ENCODE data around the gene CCDC149. TPM values are rescaled to one million over a fixed set of nuclear protein-coding genes. Genes with fewer than 3 reads are reported as not detected.
A peak's percentile ranks its signal among the peaks of the same experiment; 100 is the strongest.

CCDC149 gene
- total RNA-seq, 1 donor from 2014 or later: 21.5 TPM

DNA sequence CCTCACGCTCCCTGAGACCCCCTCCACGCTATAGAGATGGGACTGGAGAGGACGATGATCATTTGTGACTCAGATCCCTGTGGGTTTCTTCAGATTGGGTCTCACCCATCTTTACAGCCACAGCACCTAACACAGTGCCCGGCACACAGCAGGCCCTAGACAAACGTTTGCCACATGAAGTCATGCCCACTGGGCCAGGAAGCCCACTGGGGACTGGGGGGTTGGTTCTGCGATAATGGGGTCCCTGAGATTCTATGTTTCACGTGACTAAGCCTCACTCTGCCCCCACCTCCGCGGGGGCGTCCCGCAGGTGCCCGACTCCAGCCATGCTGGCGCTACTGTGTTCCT is 113.7 kb downstream of the CCDC149 start:
- Mint-ChIP-seq H3K36me3 (ENCODE audit: low read depth) (no peaks in the 10 kb centered on the region), H3K9me3 (ENCODE audit: low read depth) (no peaks in the 10 kb centered on the region), H3K4me1 (ENCODE audit: low read depth) (peaks cover 39% of the 10 kb centered on the region), H3K27ac (ENCODE audit: unreplicated experiment) (no peak overlapping the region), H3K4me3 (ENCODE audit: unreplicated experiment) (no peak overlapping the region), H3K27me3 (ENCODE audit: low read depth) (peaks cover 16% of the 10 kb centered on the region)
- no peak for DNase-seq (ENCODE audit: low spot score)
- TF ChIP-seq, protein P1, sequence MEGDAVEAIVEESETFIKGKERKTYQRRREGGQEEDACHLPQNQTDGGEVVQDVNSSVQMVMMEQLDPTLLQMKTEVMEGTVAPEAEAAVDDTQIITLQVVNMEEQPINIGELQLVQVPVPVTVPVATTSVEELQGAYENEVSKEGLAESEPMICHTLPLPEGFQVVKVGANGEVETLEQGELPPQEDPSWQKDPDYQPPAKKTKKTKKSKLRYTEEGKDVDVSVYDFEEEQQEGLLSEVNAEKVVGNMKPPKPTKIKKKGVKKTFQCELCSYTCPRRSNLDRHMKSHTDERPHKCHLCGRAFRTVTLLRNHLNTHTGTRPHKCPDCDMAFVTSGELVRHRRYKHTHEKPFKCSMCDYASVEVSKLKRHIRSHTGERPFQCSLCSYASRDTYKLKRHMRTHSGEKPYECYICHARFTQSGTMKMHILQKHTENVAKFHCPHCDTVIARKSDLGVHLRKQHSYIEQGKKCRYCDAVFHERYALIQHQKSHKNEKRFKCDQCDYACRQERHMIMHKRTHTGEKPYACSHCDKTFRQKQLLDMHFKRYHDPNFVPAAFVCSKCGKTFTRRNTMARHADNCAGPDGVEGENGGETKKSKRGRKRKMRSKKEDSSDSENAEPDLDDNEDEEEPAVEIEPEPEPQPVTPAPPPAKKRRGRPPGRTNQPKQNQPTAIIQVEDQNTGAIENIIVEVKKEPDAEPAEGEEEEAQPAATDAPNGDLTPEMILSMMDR (IDR thresholded peaks at IDR 0.05): no peak

DNA sequence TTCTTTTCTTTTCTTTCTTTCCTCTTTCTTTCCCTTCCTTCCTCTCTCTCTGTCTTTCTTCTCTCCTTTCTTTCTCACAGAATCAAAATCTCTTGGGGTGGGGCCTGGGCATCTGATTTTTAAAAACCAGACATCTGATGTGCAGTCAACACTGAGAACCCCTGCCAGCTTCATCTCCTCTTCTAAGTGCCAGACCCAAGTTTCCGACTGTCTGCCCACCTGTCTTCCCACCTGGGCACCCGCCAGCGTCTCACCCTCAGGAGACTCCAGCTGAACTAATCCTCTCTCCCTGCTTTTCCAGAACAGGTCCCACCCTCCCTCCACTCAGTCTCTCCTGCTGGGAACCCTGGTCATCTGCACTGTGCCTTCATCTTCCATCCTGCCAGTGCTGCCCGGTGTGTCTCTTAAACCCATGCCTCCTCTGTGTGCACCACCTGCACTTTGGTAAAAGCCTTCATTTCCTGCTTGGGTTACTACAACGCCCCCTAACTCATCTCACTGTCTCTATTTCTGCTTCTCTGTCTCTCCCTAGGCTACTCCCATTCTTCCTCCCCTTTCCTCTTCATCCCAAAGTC is 114.7 kb downstream of the CCDC149 start:
- DNase-seq (ENCODE audit: low spot score): no peak
- Mint-ChIP-seq H3K4me3 (ENCODE audit: unreplicated experiment) (no peak overlapping the region), H3K27me3 (ENCODE audit: low read depth) (peaks cover 16% of the 10 kb centered on the region), H3K36me3 (ENCODE audit: low read depth) (no peaks in the 10 kb centered on the region), H3K4me1 (ENCODE audit: low read depth) (peaks cover 47% of the 10 kb centered on the region), H3K27ac (ENCODE audit: unreplicated experiment) (no peak overlapping the region), H3K9me3 (ENCODE audit: low read depth) (no peaks in the 10 kb centered on the region)
- TF ChIP-seq, protein P1 (IDR thresholded peaks at IDR 0.05): no peak

DNA sequence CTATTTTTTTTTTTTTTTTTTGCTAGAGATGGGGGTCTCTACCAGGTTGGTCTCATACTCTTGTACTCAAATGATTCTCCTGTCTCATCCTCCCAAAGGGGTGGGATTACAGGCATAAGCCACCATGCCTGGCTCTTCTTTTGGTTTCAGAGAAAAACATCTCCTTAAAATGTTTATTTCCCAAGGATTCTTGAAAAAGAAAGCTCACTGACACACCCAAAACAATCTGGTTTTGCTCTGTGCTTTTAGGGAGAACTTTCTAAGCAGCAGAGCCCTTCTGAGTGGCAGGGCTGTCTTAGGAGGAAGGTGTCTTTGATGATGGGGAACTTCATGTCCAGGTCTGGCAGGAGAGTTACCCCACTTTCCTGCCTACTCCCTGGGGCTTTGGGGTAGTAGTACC is 116.2 kb downstream of the CCDC149 start:
- Mint-ChIP-seq H3K9me3 (ENCODE audit: low read depth) (no peaks in the 10 kb centered on the region), H3K4me3 (ENCODE audit: unreplicated experiment) (no peak overlapping the region), H3K27me3 (ENCODE audit: low read depth) (peaks cover 16% of the 10 kb centered on the region), H3K36me3 (ENCODE audit: low read depth) (no peaks in the 10 kb centered on the region), H3K27ac (ENCODE audit: unreplicated experiment) (no peak overlapping the region), H3K4me1 (ENCODE audit: low read depth) (peaks cover 41% of the 10 kb centered on the region)
- TF ChIP-seq, protein P1 (IDR thresholded peaks at IDR 0.05): no peak
- no peak for DNase-seq (ENCODE audit: low spot score)

DNA sequence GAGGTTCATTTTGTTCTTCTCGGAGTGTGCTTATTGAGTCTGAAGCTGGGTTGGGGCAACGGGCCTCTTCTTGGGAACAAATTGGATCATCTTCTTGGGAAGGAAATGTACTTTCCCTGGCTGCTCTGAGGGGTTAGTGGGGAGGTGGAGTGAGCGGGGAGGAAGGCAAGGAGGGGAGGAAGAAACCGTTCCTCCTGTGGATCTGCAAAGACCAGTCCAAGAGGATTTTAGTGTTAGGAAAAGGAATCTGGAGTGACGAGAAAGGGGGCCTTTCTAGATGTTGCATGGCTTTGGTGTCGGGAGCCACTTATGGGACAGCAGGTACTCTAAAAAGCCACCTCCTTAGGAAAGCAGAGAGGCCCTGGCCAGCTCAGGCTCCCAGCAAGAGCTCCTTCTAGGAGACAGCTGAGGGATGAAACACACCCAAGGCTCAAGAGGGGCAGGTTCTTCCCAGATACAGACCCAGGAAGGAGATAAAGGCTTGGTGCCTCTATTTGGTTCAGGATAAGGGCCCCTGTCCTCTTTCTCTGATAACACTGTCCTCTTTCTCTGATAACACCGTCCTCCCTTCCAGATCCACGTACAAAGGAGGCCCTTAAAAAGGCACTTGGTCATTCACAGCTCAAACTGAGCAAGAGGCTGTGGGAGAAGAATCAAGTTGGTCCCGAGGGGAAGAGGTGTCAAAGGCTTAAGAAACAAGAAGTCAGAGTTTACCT is 117.0 kb downstream of the CCDC149 start:
- TF ChIP-seq, protein P1 (IDR thresholded peaks at IDR 0.05): no peak
- H3K36me3 Mint-ChIP-seq (ENCODE audit: low read depth): no peaks in the 10 kb centered on the region
- peak overlapping the region; percentile 69 for H3K4me3 Mint-ChIP-seq (ENCODE audit: unreplicated experiment)
- no peaks in the 10 kb centered on the region for H3K9me3 Mint-ChIP-seq (ENCODE audit: low read depth)
- H3K4me1 Mint-ChIP-seq (ENCODE audit: low read depth): peaks cover 36% of the 10 kb centered on the region
- H3K27ac Mint-ChIP-seq (ENCODE audit: unreplicated experiment): peak overlapping the region; percentile 92
- peaks cover 12% of the 10 kb centered on the region for H3K27me3 Mint-ChIP-seq (ENCODE audit: low read depth)
- no peak for DNase-seq (ENCODE audit: low spot score)

DNA sequence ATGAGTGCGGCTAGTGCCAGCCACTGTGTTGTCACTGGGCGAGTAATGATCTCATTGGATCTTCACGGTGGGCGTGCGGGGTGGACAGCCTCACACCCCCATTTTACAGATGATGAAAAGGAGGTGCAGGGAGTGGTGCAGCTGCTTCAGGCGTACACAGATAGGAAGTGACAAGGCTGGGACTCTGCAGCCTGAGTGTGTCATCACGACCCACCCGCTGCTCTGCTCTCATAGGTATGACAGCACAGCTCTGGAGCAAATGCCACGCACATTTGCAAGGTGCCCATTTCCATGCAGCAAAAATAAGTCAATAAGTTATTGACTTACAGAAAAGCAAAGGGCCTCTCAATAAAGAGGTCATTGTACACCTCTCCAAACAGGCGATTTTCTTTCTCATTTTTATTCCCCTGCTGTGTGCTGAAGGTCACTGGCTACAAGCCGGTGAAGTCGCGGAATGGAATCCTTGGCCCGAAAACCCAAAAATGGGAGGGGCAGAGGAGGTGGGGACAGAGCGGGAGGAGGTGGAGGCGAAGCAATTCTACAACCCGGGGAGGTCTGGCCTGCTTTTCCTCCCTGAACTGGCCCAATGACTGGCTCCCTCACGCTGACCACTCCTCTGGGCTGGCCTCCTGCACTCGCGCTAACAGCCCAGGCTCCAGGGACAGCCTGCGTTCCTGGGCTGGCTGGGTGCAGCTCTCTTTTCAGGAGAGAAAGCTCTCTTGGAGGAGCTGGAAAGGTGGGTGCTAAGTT is 117.8 kb downstream of the CCDC149 start, which contains the start of gene SOD3:
Gene SOD3 (plus strand): TSS at position 658 of the 750 bp plus-strand sequence. CDS start 3,949 bp downstream, outside the sequence.
- TF ChIP-seq, protein P1 (IDR thresholded peaks at IDR 0.05): no peak
- peaks cover 29% of the 10 kb centered on the region for H3K4me1 Mint-ChIP-seq (ENCODE audit: low read depth)
- no peak for DNase-seq (ENCODE audit: low spot score)
- no peaks in the 10 kb centered on the region for H3K36me3 Mint-ChIP-seq (ENCODE audit: low read depth)
- peak within 1 kb of the TSS; percentile 92 for H3K27ac Mint-ChIP-seq (ENCODE audit: unreplicated experiment)
- peaks cover 6% of the 10 kb centered on the region for H3K27me3 Mint-ChIP-seq (ENCODE audit: low read depth)
- no peaks in the 10 kb centered on the region for H3K9me3 Mint-ChIP-seq (ENCODE audit: low read depth)
- peak within 1 kb of the TSS; percentile 69 for H3K4me3 Mint-ChIP-seq (ENCODE audit: unreplicated experiment)
